ENCODE results near the gene PDCD2L.
A peak's percentile ranks its signal among the peaks of the same experiment; 100 is the strongest.
"Not testable (repeated sequence)": the region's sequence is repeated elsewhere in the genome, so short reads cannot be mapped to it uniquely, and the experiment has no call there.

The PDCD2L gene

DNA sequence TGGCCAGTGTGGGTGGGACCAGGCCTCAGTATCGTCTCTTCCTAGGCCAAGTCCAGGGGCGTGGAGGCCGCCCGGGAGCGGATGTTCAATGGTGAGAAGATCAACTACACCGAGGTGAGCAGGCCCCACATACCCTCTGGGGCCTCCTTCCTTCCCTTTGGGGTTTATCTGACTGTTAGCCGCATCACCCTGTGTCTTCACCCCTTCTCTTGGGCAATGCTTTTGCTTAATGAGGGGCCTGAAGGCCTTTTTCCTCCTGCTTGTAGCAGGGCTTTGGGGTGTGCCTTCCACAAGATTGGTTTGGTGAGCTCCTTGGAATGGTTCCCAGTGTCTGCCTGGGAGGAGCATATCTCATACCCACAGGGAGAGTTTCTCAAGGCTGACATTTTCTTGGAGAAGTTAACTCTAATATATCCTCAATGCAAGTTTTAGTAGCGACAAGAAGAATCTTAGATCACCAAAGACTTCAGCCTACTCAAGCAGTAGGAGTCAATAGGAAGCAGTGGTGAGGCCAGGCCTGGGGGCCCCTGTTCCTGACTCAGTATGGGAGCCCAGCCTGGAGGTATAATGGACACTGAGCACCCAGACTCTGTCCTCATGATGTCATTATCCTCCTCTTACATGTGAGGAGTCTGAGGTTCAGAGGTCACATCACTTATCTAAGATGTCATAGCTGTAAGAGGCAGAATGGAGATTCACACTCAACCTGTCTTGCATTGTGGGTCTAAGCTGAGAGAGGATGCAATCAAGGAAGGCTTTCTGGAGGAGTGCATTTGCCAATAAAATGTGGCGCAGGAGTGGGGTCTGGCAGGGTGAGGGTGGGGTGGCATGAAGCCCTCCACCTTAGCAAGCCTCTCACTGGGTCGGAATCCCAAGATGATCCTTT is 37.2 kb upstream of the PDCD2L start:
- H3K27me3 Mint-ChIP-seq (ENCODE audit: low read depth) = no peaks in the 10 kb centered on the region
- H3K4me3 Mint-ChIP-seq = peak overlapping the region; percentile 99
- H3K4me1 Mint-ChIP-seq (ENCODE audit: low read depth) = peaks cover 52% of the 10 kb centered on the region
- H3K9me3 Mint-ChIP-seq = no peaks in the 10 kb centered on the region
- H3K36me3 Mint-ChIP-seq (ENCODE audit: low read depth) = peaks cover 46% of the 10 kb centered on the region
- peak overlapping the region; percentile 72 for H3K27ac Mint-ChIP-seq

DNA sequence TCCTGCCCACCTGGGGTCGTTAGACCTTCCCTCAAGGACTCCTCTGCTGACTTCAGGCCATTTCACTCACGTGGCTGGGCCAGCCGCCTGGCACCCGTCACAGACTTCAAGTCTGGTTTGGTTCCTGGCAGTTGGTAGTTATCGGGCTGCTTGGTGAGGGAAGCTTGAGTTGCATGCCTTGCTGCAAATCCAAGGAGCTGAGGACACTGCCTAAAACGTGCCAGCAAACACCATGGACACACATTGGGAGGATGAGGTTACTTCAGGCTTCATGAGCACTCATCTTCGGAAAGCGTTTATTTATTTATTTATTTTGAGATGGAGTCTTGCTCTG is 36.6 kb upstream of the PDCD2L start:
- peaks cover 52% of the 10 kb centered on the region for H3K4me1 Mint-ChIP-seq (ENCODE audit: low read depth)
- H3K4me3 Mint-ChIP-seq = peak overlapping the region; percentile 99
- peaks cover 47% of the 10 kb centered on the region for H3K36me3 Mint-ChIP-seq (ENCODE audit: low read depth)
- no peaks in the 10 kb centered on the region for H3K27me3 Mint-ChIP-seq (ENCODE audit: low read depth)
- no peak overlapping the region for H3K27ac Mint-ChIP-seq
- no peaks in the 10 kb centered on the region for H3K9me3 Mint-ChIP-seq

DNA sequence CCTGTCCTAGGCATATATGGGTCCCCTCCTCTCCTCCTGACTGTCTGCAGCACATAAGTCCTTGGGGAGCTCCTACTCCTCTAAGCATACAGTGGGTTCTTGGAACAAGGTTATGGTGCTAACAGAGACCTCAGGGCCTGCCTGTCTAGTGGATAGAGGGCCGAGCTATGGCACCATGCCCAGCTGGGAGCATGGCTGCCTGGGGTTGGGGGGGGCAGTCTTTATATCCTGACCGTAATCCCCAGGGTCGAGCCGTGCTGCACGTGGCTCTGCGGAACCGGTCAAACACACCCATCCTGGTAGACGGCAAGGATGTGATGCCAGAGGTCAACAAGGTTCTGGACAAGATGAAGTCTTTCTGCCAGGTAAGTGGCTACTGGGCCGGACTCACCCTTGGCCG is 35.9 kb upstream of the PDCD2L start:
- peaks cover 48% of the 10 kb centered on the region for H3K4me1 Mint-ChIP-seq (ENCODE audit: low read depth)
- no peaks in the 10 kb centered on the region for H3K27me3 Mint-ChIP-seq (ENCODE audit: low read depth)
- no peaks in the 10 kb centered on the region for H3K9me3 Mint-ChIP-seq
- peak overlapping the region; percentile 75 for H3K4me3 Mint-ChIP-seq
- peak overlapping the region; percentile 53 for H3K27ac Mint-ChIP-seq
- peaks cover 47% of the 10 kb centered on the region for H3K36me3 Mint-ChIP-seq (ENCODE audit: low read depth)

- H3K27ac Mint-ChIP-seq; H3K9me3 Mint-ChIP-seq; H3K27me3 Mint-ChIP-seq (ENCODE audit: low read depth); H3K4me3 Mint-ChIP-seq: not testable (repeated sequence)
- Mint-ChIP-seq H3K4me1 (ENCODE audit: low read depth) (peaks cover 52% of the 10 kb centered on the region), H3K36me3 (ENCODE audit: low read depth) (peaks cover 51% of the 10 kb centered on the region)
Observed at GRCh38 chr19:34369166-34369565, 35.0 kb upstream of the PDCD2L start.

- peaks cover 57% of the 10 kb centered on the region for H3K36me3 Mint-ChIP-seq (ENCODE audit: low read depth)
- H3K9me3 Mint-ChIP-seq = no peaks in the 10 kb centered on the region
- no peaks in the 10 kb centered on the region for H3K27me3 Mint-ChIP-seq (ENCODE audit: low read depth)
- H3K4me1 Mint-ChIP-seq (ENCODE audit: low read depth) = peaks cover 51% of the 10 kb centered on the region
- no peak overlapping the region for H3K27ac Mint-ChIP-seq
- no peak overlapping the region for H3K4me3 Mint-ChIP-seq
Observed at GRCh38 chr19:34370117-34370516, 34.1 kb upstream of the PDCD2L start.

GRCh38 chr19:34370983-34371382 is 33.2 kb upstream of the PDCD2L start:
- H3K9me3 Mint-ChIP-seq = no peaks in the 10 kb centered on the region
- H3K4me3 Mint-ChIP-seq = no peak overlapping the region
- no peaks in the 10 kb centered on the region for H3K27me3 Mint-ChIP-seq (ENCODE audit: low read depth)
- H3K4me1 Mint-ChIP-seq (ENCODE audit: low read depth) = peaks cover 47% of the 10 kb centered on the region
- H3K36me3 Mint-ChIP-seq (ENCODE audit: low read depth) = peaks cover 55% of the 10 kb centered on the region
- H3K27ac Mint-ChIP-seq = no peak overlapping the region

GRCh38 chr19:34373601-34374288 is 30.5 kb upstream of the PDCD2L start:
- H3K9me3 Mint-ChIP-seq = no peaks in the 10 kb centered on the region
- H3K36me3 Mint-ChIP-seq (ENCODE audit: low read depth) = peaks cover 48% of the 10 kb centered on the region
- H3K27me3 Mint-ChIP-seq (ENCODE audit: low read depth) = no peaks in the 10 kb centered on the region
- no peak overlapping the region for H3K4me3 Mint-ChIP-seq
- peak overlapping the region; percentile 28 for H3K27ac Mint-ChIP-seq
- H3K4me1 Mint-ChIP-seq (ENCODE audit: low read depth) = peaks cover 27% of the 10 kb centered on the region

DNA sequence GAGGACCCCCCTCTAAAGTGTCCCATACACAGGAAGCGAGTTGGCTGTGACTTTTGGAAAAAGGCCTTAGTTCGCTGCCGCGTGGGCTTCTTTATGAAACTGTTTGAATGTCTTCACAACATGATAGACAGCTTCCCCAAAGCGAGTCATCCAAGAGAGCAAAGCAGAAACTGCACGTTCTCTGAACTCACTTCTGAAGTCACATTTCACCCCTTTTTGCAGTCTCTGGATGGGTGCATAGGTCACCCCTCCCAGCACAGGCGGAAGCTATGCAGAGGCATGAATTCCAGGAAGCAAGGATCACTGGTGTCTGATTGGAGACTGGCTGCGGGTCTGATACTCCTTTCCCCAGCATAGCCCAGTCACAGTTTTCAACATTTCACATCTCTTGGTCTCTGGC is 28.6 kb upstream of the PDCD2L start:
- no peak overlapping the region for H3K4me3 Mint-ChIP-seq
- H3K9me3 Mint-ChIP-seq = no peaks in the 10 kb centered on the region
- H3K27ac Mint-ChIP-seq = no peak overlapping the region
- peaks cover 14% of the 10 kb centered on the region for H3K4me1 Mint-ChIP-seq (ENCODE audit: low read depth)
- H3K36me3 Mint-ChIP-seq (ENCODE audit: low read depth) = peaks cover 43% of the 10 kb centered on the region
- no peaks in the 10 kb centered on the region for H3K27me3 Mint-ChIP-seq (ENCODE audit: low read depth)

GRCh38 chr19:34380639-34381241 is 23.5 kb upstream of the PDCD2L start:
- Mint-ChIP-seq H3K4me3 (no peak overlapping the region), H3K27ac (no peak overlapping the region), H3K4me1 (ENCODE audit: low read depth) (peaks cover 9% of the 10 kb centered on the region), H3K9me3 (no peaks in the 10 kb centered on the region), H3K36me3 (ENCODE audit: low read depth) (peaks cover 53% of the 10 kb centered on the region), H3K27me3 (ENCODE audit: low read depth) (no peaks in the 10 kb centered on the region)

DNA sequence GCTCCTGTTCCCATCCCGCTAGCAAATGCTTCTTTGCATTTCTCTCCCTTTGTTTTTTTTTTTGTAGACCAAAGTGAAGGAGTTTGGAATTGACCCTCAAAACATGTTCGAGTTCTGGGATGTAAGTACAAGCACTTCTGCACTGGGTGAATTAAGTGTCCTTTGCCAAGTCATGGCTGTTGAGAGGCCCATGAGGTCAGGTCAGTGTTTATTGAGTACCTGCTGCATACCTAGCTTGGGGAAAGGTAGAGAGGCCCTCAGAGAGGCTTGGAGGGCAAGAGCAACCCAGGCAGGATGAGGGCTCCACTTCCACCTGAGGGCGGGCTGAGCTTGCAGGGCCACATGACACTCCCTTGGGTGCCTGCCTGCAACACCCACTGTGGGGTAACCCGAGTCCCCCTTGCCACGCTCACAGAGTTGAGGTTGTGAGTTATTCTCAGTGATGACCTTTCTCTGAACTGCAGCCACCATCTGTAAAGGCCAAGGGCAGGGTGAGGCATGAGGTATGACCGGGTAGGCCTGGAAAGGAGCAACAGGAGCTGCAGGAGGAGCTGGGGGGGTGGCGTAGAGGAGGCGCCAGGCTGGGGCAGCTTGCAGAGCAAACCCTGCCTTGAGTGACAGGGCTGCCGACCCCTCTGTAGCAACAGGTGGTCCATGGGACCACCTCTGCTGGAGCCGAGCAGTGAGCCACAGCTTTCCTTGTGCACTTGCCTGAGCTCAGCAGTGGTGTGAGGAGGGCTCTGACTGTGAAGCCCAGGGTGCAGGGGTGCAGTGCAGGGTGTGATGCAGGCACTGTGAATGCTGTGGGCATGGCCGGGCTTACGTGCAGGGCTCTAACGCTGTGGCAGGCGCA is 22.6 kb upstream of the PDCD2L start:
- Mint-ChIP-seq H3K27me3 (ENCODE audit: low read depth) (no peaks in the 10 kb centered on the region), H3K4me1 (ENCODE audit: low read depth) (peaks cover 9% of the 10 kb centered on the region), H3K9me3 (no peaks in the 10 kb centered on the region), H3K4me3 (no peak overlapping the region), H3K27ac (no peak overlapping the region), H3K36me3 (ENCODE audit: low read depth) (peaks cover 62% of the 10 kb centered on the region)

DNA sequence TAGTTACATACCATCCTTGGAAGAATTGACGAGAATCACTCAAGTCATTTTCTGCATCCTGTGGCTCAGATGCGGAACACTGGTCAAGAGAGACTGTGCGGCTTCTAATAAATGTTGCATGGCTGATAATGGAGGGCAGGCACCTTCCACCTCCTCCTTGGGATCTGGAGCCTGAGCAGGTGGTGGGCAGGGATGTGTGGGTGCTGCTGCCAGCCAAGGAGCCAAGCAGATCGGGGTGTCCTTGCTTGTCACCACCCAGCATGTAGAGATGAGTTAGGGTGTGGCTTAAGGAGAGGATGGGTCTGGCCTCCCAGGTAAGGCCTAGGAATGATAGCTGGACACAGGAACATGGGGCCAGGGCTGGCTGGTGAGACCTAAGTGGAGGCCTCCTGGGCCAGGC is 21.7 kb upstream of the PDCD2L start:
- peaks cover 9% of the 10 kb centered on the region for H3K4me1 Mint-ChIP-seq (ENCODE audit: low read depth)
- H3K9me3 Mint-ChIP-seq = no peaks in the 10 kb centered on the region
- no peak overlapping the region for H3K27ac Mint-ChIP-seq
- H3K27me3 Mint-ChIP-seq (ENCODE audit: low read depth) = no peaks in the 10 kb centered on the region
- H3K4me3 Mint-ChIP-seq = no peak overlapping the region
- H3K36me3 Mint-ChIP-seq (ENCODE audit: low read depth) = peaks cover 60% of the 10 kb centered on the region

GRCh38 chr19:34383599-34383998 is 20.6 kb upstream of the PDCD2L start:
- H3K27ac Mint-ChIP-seq = peak overlapping the region; percentile 70
- H3K4me3 Mint-ChIP-seq = no peak overlapping the region
- peaks cover 56% of the 10 kb centered on the region for H3K36me3 Mint-ChIP-seq (ENCODE audit: low read depth)
- peaks cover 9% of the 10 kb centered on the region for H3K4me1 Mint-ChIP-seq (ENCODE audit: low read depth)
- H3K27me3 Mint-ChIP-seq (ENCODE audit: low read depth) = no peaks in the 10 kb centered on the region
- H3K9me3 Mint-ChIP-seq = no peaks in the 10 kb centered on the region

DNA sequence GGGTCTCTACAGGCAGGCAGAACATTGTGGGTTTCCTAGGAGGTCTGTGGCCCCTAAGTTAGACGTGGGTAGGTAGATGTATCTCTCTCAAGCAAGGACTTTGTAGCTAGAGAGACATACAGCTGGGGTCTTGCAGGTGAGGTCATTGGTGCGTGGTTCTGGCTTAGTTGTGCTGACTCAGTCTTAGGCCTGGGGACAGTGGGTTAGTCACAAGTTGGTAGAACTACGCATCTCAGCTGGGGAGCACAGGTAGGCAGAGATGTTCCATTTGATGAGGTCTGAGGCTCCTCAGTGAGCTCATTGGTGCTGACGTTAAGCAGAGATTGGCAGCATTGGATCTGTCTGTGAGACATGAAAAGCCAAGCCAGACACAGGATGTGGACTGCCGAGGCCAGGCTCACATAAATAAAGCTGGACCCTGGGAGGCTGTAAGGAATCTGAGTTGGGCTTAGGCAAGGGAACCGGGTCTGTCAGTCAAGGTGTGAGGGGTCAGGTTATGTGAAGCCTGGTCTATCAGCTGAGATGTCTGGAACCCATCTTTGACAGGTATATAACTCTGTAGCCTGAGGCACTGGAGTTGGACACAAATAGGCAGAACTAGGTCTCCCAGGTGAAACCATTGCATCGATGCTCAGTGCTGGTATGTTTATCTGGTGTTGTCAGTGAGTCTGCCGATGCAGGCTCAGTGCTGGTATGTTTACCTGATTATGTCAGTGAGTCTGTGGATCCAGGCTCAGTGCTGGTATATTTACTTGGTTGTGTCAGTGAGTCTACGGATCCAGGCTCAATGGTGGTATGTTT is 17.4 kb upstream of the PDCD2L start:
- H3K27me3 Mint-ChIP-seq (ENCODE audit: low read depth) = no peaks in the 10 kb centered on the region
- peaks cover 47% of the 10 kb centered on the region for H3K36me3 Mint-ChIP-seq (ENCODE audit: low read depth)
- no peak overlapping the region for H3K27ac Mint-ChIP-seq
- H3K4me1 Mint-ChIP-seq (ENCODE audit: low read depth) = peaks cover 9% of the 10 kb centered on the region
- no peak overlapping the region for H3K4me3 Mint-ChIP-seq
- H3K9me3 Mint-ChIP-seq = no peaks in the 10 kb centered on the region

DNA sequence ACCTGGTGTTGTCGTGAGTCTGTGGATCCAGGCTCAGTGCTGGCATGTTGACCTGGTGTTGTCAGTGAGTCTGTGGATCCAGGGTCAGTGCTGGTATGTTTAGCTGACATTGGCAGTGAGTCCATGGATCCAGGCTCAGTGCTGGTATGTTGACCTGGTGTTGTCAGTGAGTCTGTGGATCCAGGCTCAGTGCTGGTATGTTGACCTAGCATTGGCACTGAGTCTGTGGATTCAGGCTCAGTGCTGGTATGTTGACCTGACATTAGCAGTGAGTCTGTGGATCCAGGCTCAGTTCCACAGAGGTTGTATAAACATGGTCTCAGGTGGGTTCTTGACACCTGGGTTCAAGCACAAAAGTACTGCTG is 16.8 kb upstream of the PDCD2L start:
- no peaks in the 10 kb centered on the region for H3K9me3 Mint-ChIP-seq
- H3K36me3 Mint-ChIP-seq (ENCODE audit: low read depth) = peaks cover 45% of the 10 kb centered on the region
- peaks cover 9% of the 10 kb centered on the region for H3K4me1 Mint-ChIP-seq (ENCODE audit: low read depth)
- no peak overlapping the region for H3K4me3 Mint-ChIP-seq
- H3K27ac Mint-ChIP-seq = no peak overlapping the region
- no peaks in the 10 kb centered on the region for H3K27me3 Mint-ChIP-seq (ENCODE audit: low read depth)

Data from T-helper 1 cell treated with Interleukin-12 subunit alpha and Interleukin-12 subunit beta and Interleukin-4 antibody, amounts not matched to agents 30 μg/mL and 1 μg/mL, for 36 hours (primary cell).